PC-9 (cell line): ENCODE measurements around the gene KCNRG. TPM values are rescaled to one million over a fixed set of nuclear protein-coding genes. Genes with fewer than 3 reads are reported as not detected.
A peak's percentile ranks its signal among the peaks of the same experiment; 100 is the strongest.

ENCODE experiments used
- BruUV-seq: library from RNA; stranded (reverse); fragments of 400-500 nt; replicated peaks from 2 replicates; lab custom pipeline; 2021; lab: Mats Ljungman, UMichigan
- CTCF ChIA-PET: fragments of 300-600 bp; sonication (Branson Sonifier 250); formaldehyde crosslinking; loops from one replicate; lab custom pipeline; 2022; ENCODE audit warnings: antibody characterized with exemption; lab: Charles Lee
- POLR2A ChIA-PET: fragments of 300-600 bp; sonication (Branson Sonifier 250); formaldehyde crosslinking; loops from one replicate; lab custom pipeline; 2022; ENCODE audit warnings: antibody characterized with exemption; ENCODE audit not compliant: unreplicated experiment; lab: Charles Lee
- DNase-seq, 2 experiments: peaks; one replicate each; pipeline versions ENCODE4 v3.0.0 to v3.0.0-alpha.2; 2015 to 2022; ENCODE audit warnings: mixed read lengths in 1 of 2
- H2AFZ ChIP-seq: fragments of 200-600 bp; sonication (generic); 2 replicates; pipeline ENCODE4 v1.8.1; 2017; ENCODE audit warnings: antibody characterized with exemption
- H3F3A ChIP-seq: fragments of 200-600 bp; sonication (generic); 2 replicates; pipeline ENCODE4 v1.8.1; 2017; ENCODE audit warnings: antibody characterized with exemption, mild to moderate bottlenecking, low read depth; ENCODE audit not compliant: insufficient read depth
- H3K27ac ChIP-seq: fragments of 200-600 bp; sonication (generic); 2 replicates; pipeline ENCODE4 v1.6.1; 2016; ENCODE audit warnings: mixed run types
- H3K27me3 ChIP-seq: fragments of 200-600 bp; sonication (generic); 2 replicates; pipeline ENCODE4 v1.6.1; 2016; ENCODE audit warnings: low read depth, mixed run types; ENCODE audit not compliant: insufficient read depth
- H3K36me3 ChIP-seq: fragments of 200-600 bp; sonication (generic); 2 replicates; pipeline ENCODE4 v1.6.1; 2016; ENCODE audit warnings: low read depth, mixed run types
- H3K4me1 ChIP-seq: fragments of 200-600 bp; sonication (generic); replicated peaks from 2 replicates; pipeline ENCODE4 v1.6.1; 2016; ENCODE audit warnings: mixed run types; ENCODE audit not compliant: insufficient read depth
- H3K4me2 ChIP-seq: fragments of 200-600 bp; sonication (generic); 2 replicates; pipeline ENCODE4 v1.6.1; 2017; ENCODE audit warnings: mixed run types
- H3K4me3 ChIP-seq: fragments of 200-600 bp; sonication (generic); 2 replicates; pipeline ENCODE4 v1.6.1; 2016; ENCODE audit warnings: mixed run types
- H3K79me2 ChIP-seq: fragments of 200-600 bp; sonication (generic); 2 replicates; pipeline ENCODE4 v1.6.1; 2017; ENCODE audit warnings: low read depth, mixed run types
- H3K9me2 ChIP-seq: fragments of 200-600 bp; sonication (generic); 2 replicates; pipeline ENCODE4 v1.8.1; 2017; ENCODE audit warnings: mild to moderate bottlenecking; ENCODE audit not compliant: insufficient read depth
- H3K9me3 ChIP-seq: fragments of 200-600 bp; sonication (generic); 2 replicates; pipeline ENCODE4 v1.8.1; 2016; ENCODE audit warnings: low read depth; ENCODE audit not compliant: insufficient read depth
- H4K20me1 ChIP-seq: fragments of 200-600 bp; sonication (generic); 2 replicates; pipeline ENCODE4 v1.8.1; 2017; ENCODE audit not compliant: insufficient read depth
- CTCF ChIP-seq: fragments of 200-600 bp; sonication (generic); conservative IDR thresholded peaks from 2 replicates; pipeline ENCODE4 v1.6.1; 2017; ENCODE audit warnings: mixed run types, antibody characterized with exemption, mild to moderate bottlenecking, moderate library complexity
- EZH2 ChIP-seq: fragments of 200-600 bp; sonication (generic); IDR thresholded peaks from 2 replicates; pipeline ENCODE4 v1.8.0; 2017; ENCODE audit warnings: antibody characterized with exemption, low read depth
- intact Hi-C: fragments of 100-400 bp; cut with micrococcal nuclease; formaldehyde crosslinking; loops from one replicate; pipeline ENCODE4 v1.10.0; 2022; ENCODE audit not compliant: unreplicated experiment
- total RNA-seq: library from RNA; stranded (reverse); gene quantifications from 2 replicates; pipeline ENCODE4 v1.2.3, GENCODE V29; 2021

KCNRG gene
- total RNA-seq, 1 experiment from 2014 or later: 0.41 TPM

DNA sequence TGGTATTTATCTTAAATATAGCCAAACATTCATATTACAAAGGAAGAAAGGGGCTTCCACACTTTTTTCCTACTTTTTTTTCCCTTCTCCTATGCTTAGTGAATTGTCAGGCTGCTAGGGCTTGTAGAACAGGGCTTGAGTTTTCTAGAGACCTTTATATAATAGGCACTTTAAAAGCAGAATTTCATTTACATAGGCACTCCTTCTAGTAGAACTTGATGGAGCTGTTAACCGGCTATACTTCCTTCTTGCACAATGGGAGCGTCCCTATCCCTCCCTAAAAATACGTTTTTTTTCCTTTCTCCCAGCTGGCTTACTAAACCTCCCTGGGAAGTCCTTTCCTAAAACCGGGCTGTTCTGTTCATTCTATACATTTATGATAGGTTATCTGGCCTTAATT, 17.3 kb upstream of the KCNRG start:
- Histone ChIP-seq H3K27me3 (no peaks in the 10 kb centered on the region), H3K79me2 (peaks cover 29% of the 10 kb centered on the region), H3K9me2 (no peaks in the 10 kb centered on the region), H3K4me3 (peak overlapping the region; percentile 65), H3F3A (peaks cover 8% of the 10 kb centered on the region; the same call in 1 of the 2 replicates), H3K9me3 (no peaks in the 10 kb centered on the region), H3K4me1 (peaks cover 13% of the 10 kb centered on the region), H3K4me2 (peak overlapping the region; percentile 89), H3K27ac (peak overlapping the region; percentile 93), H2AFZ (peak overlapping the region; percentile 94; the same call in 1 of the 2 replicates), H3K36me3 (peaks cover 17% of the 10 kb centered on the region), H4K20me1 (no peaks in the 10 kb centered on the region)
- POLR2A ChIA-PET: interaction anchor here (0.5 to 0.8 kb wide), 5 partner anchors 17 to 531 kb away, joined by 3 to 7 read pairs (median 4); no protein-coding TSS in a partner anchor
- intact Hi-C loops: loop anchor here (2.0 to 10.0 kb wide), 7 partner anchors 61 to 914 kb away; partner anchors contain the start of gene SPRYD7
- CTCF ChIA-PET: interaction anchor here (0.6 to 2.4 kb wide), 8 partner anchors 11 to 914 kb away, joined by 3 to 13 read pairs (median 4); partner anchors contain the start of genes KPNA3 and SPRYD7
- no TSS peak for BruUV-seq
- no peak for TF ChIP-seq EZH2
- TF ChIP-seq CTCF: no peak
- DNase-seq: peak in 1 of 2 experiments; percentile 44

GRCh38 chr13:49998714-49999624, 16.3 kb upstream of the KCNRG start:
- H3K27ac ChIP-seq: no peak overlapping the region
- peaks cover 16% of the 10 kb centered on the region; the same call in 1 of the 2 replicates for H3F3A ChIP-seq
- H3K4me3 ChIP-seq: peak overlapping the region; percentile 65; the same call in 1 of the 2 replicates
- TF ChIP-seq EZH2 (no peak), CTCF (no peak)
- H3K4me2 ChIP-seq: peak overlapping the region; percentile 89
- H3K27me3 ChIP-seq: no peaks in the 10 kb centered on the region
- intact Hi-C loops: loop anchor here (5.0 to 10.0 kb wide), 3 partner anchors 144 to 913 kb away; no protein-coding TSS in a partner anchor
- no TSS peak for BruUV-seq
- no peaks in the 10 kb centered on the region for H3K9me2 ChIP-seq
- no peaks in the 10 kb centered on the region; the same call in 1 of the 2 replicates for H4K20me1 ChIP-seq
- H2AFZ ChIP-seq: no peak overlapping the region
- no peaks in the 10 kb centered on the region for H3K9me3 ChIP-seq
- CTCF ChIA-PET: interaction anchor here (0.6 to 2.4 kb wide), 4 partner anchors 33 to 913 kb away, joined by 3 to 15 read pairs (median 10); partner anchors contain the start of gene KPNA3
- DNase-seq: no peak
- H3K79me2 ChIP-seq: peaks cover 33% of the 10 kb centered on the region
- H3K36me3 ChIP-seq: peaks cover 26% of the 10 kb centered on the region
- H3K4me1 ChIP-seq: peaks cover 13% of the 10 kb centered on the region
- POLR2A ChIA-PET: interaction anchor here (0.6 kb wide), 1 partner anchor 113 kb away, joined by 14 read pairs; no protein-coding TSS in a partner anchor

DNA sequence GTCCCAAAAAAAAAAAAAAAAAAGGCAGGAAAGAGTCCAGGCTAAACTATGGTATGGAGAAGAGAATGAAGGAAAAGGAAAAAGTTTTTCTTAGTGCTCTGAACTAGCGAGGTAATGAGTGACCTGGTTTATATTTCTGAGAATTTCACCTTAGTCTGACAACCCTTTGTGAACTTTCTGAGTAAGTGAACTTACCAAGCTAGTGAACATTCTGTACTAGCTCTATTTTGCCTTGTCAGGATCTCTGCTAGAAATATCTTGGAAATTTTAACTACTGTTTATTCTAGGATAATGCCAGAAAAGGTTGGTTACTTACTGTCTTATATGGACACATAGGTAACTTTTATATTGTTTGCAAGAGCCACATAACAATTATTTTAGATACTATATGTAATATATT, 14.0 kb upstream of the KCNRG start:
- intact Hi-C loops: no loop called here
- no TSS peak for BruUV-seq
- Histone ChIP-seq H3K9me2 (no peaks in the 10 kb centered on the region), H3K4me1 (peaks cover 7% of the 10 kb centered on the region), H3K9me3 (no peaks in the 10 kb centered on the region), H3K27ac (no peak overlapping the region), H3K36me3 (peaks cover 34% of the 10 kb centered on the region), H3F3A (peaks cover 21% of the 10 kb centered on the region; the same call in 1 of the 2 replicates), H2AFZ (no peak overlapping the region), H3K27me3 (no peaks in the 10 kb centered on the region), H3K79me2 (peaks cover 53% of the 10 kb centered on the region), H4K20me1 (peaks cover 3% of the 10 kb centered on the region), H3K4me2 (no peak overlapping the region), H3K4me3 (no peak overlapping the region)
- no peak for DNase-seq
- ChIA-PET POLR2A (no interaction called here), CTCF (interaction anchor here (0.5 to 0.7 kb wide), 2 partner anchors 75 to 1697 kb away, joined by 3 to 8 read pairs; no protein-coding TSS in a partner anchor)
- TF ChIP-seq CTCF (no peak), EZH2 (no peak)
